Fibroblast of peridontal ligament (primary cell): ENCODE data around the gene NEIL1.
"Not testable (repeated sequence)": the region's sequence is repeated elsewhere in the genome, so short reads cannot be mapped to it uniquely, and the experiment has no call there.

Source experiments
- DNase-seq: peaks from one replicate; pipeline ENCODE4 v3.0.0-alpha.2; 2010; ENCODE audit errors: extremely low read depth

NEIL1 gene

DNA sequence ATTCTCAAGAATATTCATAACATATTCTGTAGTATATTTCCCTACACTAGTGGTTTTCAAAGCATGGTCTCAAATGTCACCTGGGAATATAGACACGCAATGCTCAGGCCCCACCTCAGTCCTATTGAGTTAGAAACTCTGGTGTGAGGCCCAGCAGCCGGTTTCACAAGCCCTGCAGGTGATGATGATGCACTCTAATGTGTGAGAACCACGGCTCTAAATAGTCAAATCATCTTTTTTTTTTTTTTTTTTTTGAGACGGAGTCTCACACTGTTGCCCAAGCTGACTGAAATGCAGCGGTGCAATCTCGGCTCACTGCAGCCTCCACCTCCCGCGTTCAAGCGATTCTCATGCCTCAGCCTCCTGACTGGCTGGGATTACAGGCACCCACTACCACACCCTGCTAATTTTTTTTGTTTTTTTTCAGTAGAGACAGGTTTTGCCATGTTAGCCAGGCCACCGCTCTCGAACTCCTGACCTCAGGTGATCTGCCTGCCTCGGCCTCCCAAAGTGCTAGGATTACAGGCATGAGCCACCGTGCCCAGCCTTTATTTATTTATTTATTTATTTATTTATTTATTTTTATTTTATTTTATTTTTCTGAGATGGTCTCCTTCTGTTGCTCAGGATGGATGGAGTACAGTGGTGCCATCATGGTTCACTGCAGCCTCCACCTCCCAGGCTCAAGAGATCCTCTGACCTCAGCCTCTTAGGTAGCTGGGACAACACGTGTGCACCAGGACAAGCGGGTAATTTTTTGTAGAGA is 13.0 kb upstream of the NEIL1 start:
- DNase-seq: not testable (repeated sequence)

DNA sequence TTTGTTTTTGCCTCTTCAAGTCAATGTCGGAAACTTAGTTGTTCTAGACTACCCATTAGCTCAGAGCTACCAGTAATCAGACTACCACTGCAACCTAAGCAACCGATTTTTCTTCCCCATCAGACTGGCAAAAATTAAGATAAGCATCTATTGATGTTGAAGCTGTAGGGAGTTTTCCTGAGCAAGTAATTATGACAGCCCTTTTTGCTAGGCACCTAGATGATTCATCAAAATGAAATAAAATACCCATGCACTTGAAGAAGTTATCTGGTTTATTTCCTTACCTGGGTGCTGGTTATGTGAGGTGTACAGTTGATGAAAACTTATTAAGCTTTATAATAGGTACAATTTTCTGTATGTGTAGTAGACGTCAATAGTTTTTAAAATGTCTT is 11.5 kb upstream of the NEIL1 start:
- no peak for DNase-seq

DNA sequence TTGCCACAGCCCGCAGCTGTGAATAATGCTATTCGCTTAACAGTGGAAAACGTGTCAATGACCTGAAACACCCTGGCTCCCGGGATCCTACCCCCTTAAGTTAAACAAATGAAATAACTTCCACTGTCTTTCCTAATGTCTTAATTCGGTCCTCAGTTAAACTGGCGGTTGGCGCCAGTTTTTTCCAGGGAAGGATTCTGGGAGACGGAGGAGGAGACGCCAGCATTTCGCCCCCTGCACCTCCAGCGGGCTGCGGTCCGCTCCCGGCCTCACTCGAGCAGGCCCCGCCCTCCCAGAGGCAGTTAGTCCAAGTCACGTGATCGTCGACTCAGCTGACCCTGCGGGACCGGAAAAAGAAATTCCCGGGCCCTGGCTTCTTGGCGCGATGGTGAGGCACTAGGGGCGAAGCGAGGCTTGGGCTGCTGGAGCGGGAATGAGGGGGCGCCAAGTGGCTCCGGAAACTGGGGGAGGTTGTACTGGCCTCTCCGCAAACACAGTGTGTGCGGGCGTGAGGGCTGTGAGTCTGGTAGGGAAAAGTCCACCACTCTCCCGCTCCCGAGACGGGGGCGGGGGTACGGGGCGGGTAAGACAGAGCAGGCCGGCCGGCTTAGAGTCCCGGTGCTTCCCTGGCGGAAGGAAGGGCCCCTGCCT is 11.0 kb upstream of the NEIL1 start, which contains the start of gene COMMD4:
TSS of gene COMMD4 (plus strand) at position 359 of the 651 bp plus-strand sequence. CDS start at position 386, 27 bp downstream.
- peak; percentile 94 for DNase-seq

DNA sequence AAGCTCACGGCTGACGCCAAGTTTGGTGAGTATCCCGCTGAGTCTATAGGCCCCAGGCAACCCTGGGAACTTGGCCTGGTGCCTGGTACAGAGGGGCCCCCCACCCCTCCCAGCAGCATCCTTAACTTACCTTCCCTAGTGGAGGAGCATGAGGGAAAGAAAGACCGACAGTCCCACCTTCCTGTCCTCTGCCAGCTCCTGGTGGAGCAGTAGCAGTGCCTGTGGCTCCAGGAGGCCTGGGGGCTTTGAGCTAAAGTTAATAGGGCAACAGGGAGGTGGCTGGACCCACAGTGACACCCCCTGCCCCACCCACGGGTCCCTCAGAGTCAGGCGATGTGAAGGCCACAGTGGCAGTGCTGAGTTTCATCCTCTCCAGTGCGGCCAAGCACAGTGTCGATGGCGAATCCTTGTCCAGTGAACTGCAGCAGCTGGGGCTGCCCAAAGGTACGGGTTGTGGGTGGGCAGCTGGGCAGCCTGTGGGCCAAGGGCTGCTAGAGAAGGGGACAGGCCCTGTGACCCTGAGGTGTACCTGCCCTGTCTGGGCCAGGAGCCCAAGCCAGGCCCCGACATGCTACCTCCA is 8.1 kb upstream of the NEIL1 start:
- no peak for DNase-seq

DNA sequence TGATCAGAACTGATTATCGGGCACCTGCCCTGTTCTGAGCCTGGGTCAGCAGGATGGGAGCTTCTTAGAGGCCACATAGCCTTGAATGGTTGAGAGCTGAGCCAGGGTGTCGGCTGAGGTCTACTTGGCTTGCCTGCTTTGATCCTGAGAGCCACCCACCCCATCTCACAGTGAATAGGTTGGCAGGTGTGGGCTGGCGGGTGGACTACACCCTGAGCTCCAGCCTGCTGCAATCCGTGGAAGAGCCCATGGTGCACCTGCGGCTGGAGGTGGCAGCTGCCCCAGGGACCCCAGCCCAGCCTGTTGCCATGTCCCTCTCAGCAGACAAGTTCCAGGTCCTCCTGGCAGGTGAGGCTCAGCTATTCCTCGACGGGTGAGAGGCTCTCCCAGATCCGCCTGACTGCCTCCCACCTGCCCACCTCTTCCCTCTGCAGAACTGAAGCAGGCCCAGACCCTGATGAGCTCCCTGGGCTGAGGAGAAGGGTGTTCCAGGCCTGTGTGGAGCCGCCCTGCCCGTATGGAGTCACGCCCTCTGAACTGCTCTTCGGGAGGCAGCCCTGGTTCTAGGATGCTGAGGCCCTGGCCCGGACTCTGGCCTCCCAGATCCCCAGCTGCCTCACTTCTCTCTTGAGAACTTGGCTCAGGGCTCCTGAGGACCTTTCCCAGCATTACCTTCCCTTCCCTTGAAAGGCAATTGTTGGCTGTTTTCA is 7.2 kb upstream of the NEIL1 start:
- DNase-seq: no peak

DNA sequence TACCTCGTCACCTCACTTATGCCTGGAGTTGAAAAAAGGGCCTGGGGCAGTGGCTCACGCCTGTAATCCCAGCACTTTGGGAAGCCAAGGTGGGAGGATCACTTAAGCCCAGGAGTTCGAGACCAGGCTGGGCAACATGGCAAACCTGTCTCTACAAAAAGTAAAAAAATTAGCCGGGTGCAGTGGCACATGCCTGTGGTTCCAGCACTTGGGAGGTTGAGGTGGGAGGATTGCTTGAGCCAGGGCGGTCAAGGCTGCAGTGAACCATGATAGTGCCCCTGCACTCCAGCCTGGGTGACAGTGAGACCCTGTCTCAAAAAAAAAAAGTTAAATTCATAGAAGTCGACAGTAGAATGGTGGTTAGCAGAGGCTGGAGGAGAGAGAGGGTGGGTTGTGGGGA is 4.6 kb upstream of the NEIL1 start:
- no peak for DNase-seq

DNA sequence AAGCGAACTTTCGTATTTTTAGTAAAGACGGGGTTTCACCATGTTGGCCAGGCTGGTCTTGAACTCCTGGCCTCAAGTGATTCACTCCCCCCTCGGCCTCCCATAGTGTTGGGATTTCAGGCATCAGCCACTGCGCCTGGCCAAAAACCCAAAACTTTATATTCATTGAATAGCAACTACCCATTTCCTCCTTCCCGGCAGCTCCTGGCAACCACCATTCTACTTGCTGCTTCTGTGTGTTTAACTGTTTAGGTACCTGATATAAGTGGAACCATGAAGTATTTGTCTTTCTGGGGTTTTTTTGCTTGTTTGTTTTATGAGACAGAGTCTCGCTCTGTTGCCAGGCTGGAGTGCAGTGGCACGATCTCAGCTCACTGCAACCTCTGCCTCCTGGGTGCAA is 2.9 kb upstream of the NEIL1 start:
- peak; percentile 57 for DNase-seq

DNA sequence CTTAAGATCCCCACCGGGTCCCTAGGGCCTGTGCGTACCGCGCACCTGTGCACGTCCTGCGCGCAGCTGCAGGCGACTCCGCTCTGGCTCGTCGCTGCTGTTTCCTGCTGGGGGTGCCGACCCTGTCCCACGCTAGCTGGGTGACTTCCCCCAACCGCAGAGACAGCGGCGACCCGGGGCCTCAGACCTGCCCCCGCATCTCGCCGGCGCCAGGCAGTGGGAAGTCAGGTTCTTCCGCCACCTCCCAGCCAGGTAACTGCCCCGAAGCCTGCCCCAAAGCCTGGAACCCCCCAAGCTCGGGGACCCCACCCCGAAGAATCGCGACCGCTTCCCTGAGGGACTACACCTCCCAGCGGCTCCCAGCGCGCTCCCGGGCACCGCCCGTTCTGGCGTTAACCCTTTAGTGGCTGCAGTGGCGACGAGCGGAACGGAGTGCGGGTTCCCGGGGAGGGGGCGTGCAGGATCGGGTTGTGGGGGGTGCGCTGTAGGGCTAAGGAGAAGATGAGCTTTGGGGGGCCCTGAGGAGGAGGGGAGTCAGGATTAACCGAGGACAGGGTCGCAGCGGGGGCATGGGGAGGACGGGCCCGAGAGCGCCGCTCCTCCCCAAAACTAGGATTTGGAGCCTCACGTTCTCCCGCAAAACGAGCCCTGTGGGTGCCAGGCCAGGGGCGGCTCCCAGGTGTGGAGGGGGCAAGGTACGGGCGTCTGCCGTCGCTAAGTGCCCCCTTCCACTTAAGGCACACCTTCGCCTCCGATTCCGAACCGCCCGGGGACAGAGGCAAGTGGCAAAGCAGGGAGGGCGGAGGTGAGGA is 589 bp downstream of the NEIL1 start:
- no peak for DNase-seq

DNA sequence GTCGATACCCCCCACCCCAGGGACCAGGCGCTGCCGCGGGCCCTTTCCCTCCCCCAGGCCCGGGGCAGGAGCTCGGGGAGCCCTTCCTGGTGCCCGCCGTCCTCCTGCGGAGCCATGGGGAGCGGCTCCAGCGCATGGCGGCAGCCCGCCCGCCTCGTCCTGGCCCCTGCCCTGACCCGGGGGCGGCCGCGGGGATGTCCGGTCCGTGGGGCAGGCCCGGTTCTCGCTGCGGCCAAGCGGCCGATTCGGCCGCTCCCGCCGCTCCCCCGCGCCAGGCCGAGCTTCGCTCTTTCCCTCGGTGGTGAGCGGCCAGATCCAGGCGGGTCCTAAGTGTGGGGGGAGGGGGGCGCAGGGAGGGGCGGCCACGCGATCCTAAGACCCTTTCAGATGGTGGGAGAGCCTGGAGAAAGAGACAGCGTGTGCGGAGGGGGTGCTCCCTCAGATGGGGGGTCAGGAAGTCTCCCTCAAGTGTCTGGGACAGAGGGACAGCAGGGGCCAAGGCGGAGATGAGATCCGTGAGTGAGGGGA is 1.3 kb downstream of the NEIL1 start:
- DNase-seq: no peak

DNA sequence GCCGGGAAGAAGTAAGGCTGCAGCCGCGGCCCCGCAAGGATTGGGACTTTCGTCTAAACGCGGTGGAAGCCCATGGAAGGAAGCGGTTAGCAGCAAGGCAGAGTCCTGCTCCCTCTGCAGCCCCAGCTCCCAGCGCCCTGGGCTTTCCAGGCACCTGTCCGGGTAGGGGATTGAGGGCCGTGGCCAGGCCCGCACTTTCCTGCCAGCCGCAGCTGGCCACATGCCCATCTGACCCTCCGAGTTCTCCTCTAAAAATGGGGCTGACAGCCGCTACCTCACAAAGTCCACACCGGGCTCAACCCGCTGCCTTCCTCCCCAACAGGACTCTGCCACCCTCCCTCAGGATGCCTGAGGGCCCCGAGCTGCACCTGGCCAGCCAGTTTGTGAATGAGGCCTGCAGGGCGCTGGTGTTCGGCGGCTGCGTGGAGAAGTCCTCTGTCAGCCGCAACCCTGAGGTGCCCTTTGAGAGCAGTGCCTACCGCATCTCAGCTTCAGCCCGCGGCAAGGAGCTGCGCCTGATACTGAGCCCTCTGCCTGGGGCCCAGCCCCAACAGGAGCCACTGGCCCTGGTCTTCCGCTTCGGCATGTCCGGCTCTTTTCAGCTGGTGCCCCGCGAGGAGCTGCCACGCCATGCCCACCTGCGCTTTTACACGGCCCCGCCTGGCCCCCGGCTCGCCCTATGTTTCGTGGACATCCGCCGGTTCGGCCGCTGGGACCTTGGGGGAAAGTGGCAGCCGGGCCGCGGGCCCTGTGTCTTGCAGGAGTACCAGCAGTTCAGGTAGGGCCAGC is 1.9 kb downstream of the NEIL1 start:
- no peak for DNase-seq

DNA sequence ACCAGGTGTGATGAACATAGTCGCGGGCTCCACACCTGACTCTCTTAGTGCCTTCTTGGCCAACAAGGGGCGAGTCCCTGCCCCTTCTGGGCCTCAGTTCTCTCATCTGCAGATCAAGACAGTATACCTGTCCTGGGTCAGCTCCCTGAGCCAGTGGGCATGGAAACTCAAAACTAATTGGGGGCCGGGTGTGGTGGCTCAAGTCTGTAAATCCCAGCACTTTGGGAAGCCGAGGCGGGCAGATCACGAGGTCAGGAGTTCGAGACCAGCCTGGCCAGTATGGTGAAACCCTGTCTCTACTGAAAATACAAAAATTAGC is 2.5 kb downstream of the NEIL1 start:
- not testable (repeated sequence) for DNase-seq

DNA sequence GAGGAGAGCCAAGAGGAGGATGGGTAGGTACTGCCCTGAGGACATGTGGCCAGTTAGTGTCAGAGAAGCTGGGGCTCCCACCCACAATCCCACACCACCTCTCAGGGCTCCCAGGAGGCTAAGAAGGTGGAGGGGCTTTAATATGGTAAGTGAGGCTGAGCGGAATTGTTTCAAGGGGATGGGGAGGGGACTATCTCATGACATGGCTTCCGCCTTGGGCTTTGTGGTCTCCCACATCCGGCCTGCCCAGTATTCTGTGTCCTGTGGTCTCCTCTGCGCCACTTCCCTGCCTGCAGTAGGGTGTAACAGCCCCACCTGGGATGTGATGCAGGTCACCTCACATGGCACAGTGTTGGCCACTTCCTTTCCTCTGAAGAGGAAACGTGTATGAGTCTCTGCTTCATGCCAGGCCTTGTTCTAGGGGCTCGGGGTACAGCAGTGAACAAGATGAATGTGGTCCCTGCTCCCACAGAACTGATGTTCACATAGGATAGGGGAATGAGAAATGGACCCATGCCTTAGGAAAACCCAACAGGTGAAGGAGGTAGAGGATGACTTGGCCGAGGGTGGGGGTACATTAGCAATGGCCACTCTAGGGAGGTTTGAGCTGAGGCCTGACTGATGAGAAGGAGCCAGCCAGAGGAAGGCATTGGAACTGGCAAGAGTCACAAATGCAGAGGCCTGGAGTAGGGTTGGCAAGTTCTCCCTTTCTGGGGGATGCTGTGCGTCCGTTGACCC is 3.2 kb downstream of the NEIL1 start:
- no peak for DNase-seq

DNA sequence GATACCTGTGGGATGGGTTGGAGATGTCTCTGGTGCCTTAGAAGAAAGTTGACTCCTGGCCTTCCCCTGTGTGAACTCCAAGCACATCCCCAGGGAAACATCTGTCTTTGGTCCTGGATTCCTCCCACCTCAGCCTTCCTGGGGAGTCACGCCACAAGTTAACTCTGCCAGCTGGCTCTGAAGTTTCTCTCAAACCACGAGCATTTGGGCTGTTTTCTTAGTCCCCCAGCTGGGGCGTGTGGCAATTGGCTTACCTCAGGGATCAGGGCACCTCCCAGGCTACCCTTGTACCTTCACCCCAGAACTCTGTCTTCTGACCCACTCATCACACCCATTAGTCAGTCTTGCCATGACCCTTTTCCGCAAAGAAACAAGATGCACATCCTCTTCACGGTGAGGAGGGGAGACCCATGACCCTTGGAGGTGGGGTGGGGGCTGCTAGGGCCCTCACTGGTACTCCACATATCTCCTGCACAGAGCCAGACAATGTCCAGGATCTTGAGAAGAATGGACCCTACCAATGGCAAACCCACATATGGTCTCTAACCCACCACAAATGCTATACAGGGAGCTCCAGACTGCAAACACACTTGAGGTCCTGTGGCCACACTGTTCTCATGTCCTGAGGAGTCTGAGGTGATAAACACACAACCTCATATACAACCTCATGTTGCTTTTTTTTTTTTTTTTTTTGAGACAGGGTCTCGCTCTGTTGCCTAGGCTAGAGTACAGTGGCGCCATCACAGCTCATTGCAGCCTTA is 3.9 kb downstream of the NEIL1 start:
- DNase-seq: no peak

DNA sequence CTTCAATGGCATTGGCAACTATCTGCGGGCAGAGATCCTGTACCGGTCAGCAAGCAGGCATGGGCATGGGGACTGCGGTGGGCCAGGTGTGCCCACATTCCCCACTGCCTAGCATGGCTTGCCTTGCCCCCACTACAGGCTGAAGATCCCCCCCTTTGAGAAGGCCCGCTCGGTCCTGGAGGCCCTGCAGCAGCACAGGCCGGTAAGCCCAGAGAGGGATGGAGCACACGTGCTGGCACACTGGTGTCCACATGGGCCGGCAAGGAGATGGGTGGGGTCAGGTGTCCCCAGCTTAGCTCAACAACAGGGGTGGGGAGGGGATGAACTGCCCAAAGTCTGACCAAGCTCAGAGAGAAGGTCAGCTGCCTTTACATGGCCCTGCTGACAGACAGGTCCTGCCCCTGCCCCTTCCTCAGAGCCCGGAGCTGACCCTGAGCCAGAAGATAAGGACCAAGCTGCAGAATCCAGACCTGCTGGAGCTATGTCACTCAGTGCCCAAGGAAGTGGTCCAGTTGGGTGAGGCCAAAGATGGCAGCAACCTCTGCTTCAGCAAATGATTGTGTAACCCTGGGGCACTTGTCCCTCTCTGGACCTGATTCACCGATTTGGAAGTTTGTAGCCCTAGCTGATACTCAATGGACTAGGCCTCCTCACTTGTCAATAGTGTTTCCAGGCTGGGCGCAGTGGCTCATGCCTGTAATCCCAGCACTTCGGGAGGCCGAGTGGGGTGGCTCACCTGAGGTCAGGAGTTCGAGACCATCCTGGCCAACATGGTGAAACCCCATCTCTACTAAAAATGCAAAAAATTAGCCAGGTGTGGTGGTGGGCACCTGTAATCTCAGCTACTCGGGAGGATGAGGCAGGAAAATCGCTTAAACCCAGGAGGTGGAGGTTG is 5.6 kb downstream of the NEIL1 start:
- DNase-seq: no peak

DNA sequence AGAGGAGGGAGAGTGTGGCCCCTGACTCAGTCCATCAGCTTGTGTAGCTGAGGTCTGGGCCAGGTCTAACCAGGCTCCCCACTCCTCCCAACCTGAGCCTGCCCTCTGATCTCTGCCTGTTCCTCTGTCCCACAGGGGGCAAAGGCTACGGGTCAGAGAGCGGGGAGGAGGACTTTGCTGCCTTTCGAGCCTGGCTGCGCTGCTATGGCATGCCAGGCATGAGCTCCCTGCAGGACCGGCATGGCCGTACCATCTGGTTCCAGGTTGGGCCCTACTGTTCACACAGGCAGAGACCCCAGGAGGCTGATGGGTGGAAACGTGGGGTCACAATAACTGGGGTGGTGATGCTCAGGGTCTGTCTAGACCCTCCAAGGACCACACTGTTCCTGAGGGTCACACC is 6.8 kb downstream of the NEIL1 start:
- no peak for DNase-seq

DNA sequence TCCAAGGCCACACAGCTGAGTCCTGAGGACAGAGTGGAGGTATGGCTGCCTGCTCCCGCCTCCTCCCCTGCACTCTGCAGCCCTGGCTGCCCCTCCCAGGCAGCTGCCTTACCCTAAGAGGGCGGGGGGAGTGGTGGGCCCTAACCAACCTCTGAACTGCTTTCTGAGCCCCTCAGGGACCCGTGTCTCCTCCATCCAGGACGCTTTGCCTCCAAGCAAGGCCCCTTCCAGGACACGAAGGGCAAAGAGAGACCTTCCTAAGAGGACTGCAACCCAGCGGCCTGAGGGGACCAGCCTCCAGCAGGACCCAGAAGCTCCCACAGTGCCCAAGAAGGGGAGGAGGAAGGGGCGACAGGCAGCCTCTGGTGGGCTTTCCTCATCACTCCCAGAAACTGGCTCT is 7.6 kb downstream of the NEIL1 start:
- DNase-seq: no peak

DNA sequence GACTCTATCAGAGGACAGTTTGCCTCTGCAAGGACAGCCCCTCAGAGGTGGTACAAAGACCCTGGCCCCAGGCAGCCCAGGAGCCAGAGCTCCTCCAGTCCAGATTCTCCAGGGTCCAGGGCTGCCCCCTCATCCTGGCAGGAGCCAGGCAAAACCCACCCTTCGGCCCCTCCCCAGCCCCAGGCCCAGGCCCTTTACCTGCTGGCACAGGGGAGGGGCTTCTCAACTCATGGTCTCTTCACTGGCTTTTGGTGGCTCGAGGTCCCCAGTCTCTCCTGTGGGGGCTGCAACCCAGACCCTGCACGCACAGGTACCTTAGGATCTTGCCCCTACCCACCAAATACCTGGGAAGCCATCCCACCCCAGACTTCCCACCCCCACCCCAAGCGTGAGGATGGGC is 8.5 kb downstream of the NEIL1 start:
- DNase-seq: no peak

DNA sequence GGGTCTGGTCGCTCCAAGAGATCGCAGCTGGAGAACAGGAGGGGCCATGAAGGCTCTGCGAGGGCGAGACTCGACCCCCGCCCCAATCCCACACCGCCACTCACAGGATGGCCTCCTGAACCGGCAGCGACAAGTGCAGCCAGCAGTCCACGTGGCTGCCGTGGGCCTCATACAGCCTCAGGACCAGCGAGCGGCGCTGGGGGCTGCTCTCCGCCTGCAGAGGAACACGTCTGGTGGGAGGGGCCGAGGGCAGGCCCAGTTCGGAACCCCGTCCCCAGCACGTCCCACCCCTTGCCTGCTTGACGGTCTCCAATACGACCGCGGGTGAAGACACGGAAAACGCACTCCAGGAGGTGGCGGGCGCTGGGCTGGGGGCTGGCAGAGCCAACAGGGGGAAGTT is 9.2 kb downstream of the NEIL1 start:
- no peak for DNase-seq
